ENCODE results near the gene PSMC4. TPM values are rescaled to one million over a fixed set of nuclear protein-coding genes. Genes with fewer than 3 reads are reported as not detected.

Gene PSMC4
- total RNA-seq, 1 experiment from 2014 or later, result 111 TPM

DNA sequence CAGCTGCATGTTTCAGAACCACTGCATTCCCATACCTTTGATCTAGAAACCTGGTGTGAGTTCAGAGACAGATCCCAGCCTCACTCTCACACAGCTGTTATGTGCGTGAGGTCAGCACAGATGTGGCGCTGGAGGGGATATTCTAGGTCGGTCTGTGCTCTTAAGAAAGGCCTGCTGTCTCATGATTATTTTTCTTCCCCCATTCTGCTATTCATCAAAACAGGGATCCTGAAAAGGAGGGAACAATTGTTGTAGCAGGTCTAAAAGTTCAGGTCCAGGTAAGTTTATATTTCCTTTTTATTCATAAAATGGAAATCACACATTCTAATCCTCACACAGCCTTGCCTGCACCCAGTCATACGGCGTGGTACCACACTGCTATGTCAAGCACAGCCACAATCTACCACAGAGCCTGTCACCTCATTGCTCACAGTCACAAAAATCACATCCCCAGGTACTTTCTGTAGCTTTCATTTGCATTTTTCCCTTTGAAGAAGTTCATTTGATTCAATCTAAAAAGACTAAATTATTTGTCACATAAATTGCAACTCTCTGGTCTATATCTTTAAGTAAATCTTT, 26.8 kb downstream of the PSMC4 start:
- no peak overlapping the region for H4K8ac ChIP-seq (replicated peaks; ENCODE audit: insufficient read length, low read depth, low read length)
- H3K9me3 Mint-ChIP-seq, result peaks cover 18 to 29% of the 10 kb centered on the region in 2 experiments
- no peak for DNase-seq
- no peak overlapping the region for H3K4ac ChIP-seq (ENCODE audit: low read depth, low read length)
- no peak overlapping the region for H3K18ac ChIP-seq (ENCODE audit: insufficient read length, low read depth, low read length)
- H3K79me1 ChIP-seq (ENCODE audit: insufficient read depth, low read depth, low read length, poor library complexity, severe bottlenecking), result no peaks in the 10 kb centered on the region
- peak overlapping the region; percentile 88 for H3K4me2 ChIP-seq (ENCODE audit: insufficient read depth, insufficient read length, low read length)
- H4K5ac ChIP-seq (ENCODE audit: insufficient read length, low read depth, low read length), result no peak overlapping the region
- no peak overlapping the region for H3K56ac ChIP-seq (ENCODE audit: insufficient read length, low read depth, low read length)
- no peak overlapping the region for H3K27ac Mint-ChIP-seq
- H3K14ac ChIP-seq (ENCODE audit: insufficient read depth, low read length), result no peak overlapping the region
- H3T11ph ChIP-seq (ENCODE audit: low read length), result no peak overlapping the region
- H3K27me3 Mint-ChIP-seq (ENCODE audit: low read depth), result no peaks in the 10 kb centered on the region
- H4K20me1 ChIP-seq (ENCODE audit: control insufficient read depth, insufficient read depth, insufficient read length), result no peaks in the 10 kb centered on the region
- H2BK5ac ChIP-seq (ENCODE audit: insufficient read length, low read length), result no peak overlapping the region
- WGBS (ENCODE audit: extremely low coverage, insufficient read length, low lambda C conversion rate), result no CpG with 5 or more reads among the region's 5 CpGs
- no peak overlapping the region for H3K9ac ChIP-seq (ENCODE audit: extremely low read depth, insufficient read length, low read length)
- no peak overlapping the region for H3K27ac ChIP-seq (ENCODE audit: insufficient read length, low read depth, low read length)
- peaks cover 10 to 18% of the 10 kb centered on the region in 2 experiments for H3K4me1 Mint-ChIP-seq
- no peak overlapping the region for H2BK120ac ChIP-seq (ENCODE audit: low read depth, low read length, poor library complexity, severe bottlenecking)
- H3K4me1 ChIP-seq (ENCODE audit: insufficient read depth, low read length), result no peaks in the 10 kb centered on the region
- no peak overlapping the region for H4K91ac ChIP-seq (ENCODE audit: insufficient read length, low read depth, low read length)
- H3K79me2 ChIP-seq (ENCODE audit: insufficient read depth, low read length), result peaks cover 2% of the 10 kb centered on the region; the same call in 1 of the 2 replicates
- no peak overlapping the region for H2BK15ac ChIP-seq (ENCODE audit: low read depth, low read length)
- H3K23me2 ChIP-seq (ENCODE audit: insufficient read length, low read depth, low read length, poor library complexity, severe bottlenecking), result peaks cover 4% of the 10 kb centered on the region
- TF ChIP-seq, protein P1, sequence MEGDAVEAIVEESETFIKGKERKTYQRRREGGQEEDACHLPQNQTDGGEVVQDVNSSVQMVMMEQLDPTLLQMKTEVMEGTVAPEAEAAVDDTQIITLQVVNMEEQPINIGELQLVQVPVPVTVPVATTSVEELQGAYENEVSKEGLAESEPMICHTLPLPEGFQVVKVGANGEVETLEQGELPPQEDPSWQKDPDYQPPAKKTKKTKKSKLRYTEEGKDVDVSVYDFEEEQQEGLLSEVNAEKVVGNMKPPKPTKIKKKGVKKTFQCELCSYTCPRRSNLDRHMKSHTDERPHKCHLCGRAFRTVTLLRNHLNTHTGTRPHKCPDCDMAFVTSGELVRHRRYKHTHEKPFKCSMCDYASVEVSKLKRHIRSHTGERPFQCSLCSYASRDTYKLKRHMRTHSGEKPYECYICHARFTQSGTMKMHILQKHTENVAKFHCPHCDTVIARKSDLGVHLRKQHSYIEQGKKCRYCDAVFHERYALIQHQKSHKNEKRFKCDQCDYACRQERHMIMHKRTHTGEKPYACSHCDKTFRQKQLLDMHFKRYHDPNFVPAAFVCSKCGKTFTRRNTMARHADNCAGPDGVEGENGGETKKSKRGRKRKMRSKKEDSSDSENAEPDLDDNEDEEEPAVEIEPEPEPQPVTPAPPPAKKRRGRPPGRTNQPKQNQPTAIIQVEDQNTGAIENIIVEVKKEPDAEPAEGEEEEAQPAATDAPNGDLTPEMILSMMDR (conservative IDR thresholded peaks at IDR 0.05), result no peak
- peak overlapping the region; percentile 89 to 100 for H3K4me3 Mint-ChIP-seq
- H3K36me3 Mint-ChIP-seq (ENCODE audit: insufficient read depth in 1 of 3, low read depth in 3 of 3), result peaks cover 13 to 25% (median 21%) of the 10 kb centered on the region in 3 experiments
- H3K23ac ChIP-seq (ENCODE audit: insufficient read length, low read depth, low read length), result no peak overlapping the region
- H3K9me3 ChIP-seq (ENCODE audit: control insufficient read depth, low read depth, low read length), result peaks cover 11% of the 10 kb centered on the region
- no peak overlapping the region for H2AK5ac ChIP-seq (ENCODE audit: insufficient read length, low read length)
- H2BK12ac ChIP-seq (ENCODE audit: insufficient read length, low read depth, low read length), result no peak overlapping the region
- no peak overlapping the region for H2BK20ac ChIP-seq (ENCODE audit: low read depth, low read length, poor library complexity, severe bottlenecking)
- no peak overlapping the region for H2AFZ ChIP-seq (ENCODE audit: low read length)
- H3K27me3 ChIP-seq (ENCODE audit: insufficient read depth, low read length), result no peaks in the 10 kb centered on the region
